CD4-positive, alpha-beta T cell treated with Interferon gamma for 1 hour (primary cell): ENCODE measurements around the gene UNCX.

ENCODE experiments used
- DNase-seq: peaks from one replicate; pipeline ENCODE4 v3.0.0-alpha.2; 2020

Gene UNCX

DNA sequence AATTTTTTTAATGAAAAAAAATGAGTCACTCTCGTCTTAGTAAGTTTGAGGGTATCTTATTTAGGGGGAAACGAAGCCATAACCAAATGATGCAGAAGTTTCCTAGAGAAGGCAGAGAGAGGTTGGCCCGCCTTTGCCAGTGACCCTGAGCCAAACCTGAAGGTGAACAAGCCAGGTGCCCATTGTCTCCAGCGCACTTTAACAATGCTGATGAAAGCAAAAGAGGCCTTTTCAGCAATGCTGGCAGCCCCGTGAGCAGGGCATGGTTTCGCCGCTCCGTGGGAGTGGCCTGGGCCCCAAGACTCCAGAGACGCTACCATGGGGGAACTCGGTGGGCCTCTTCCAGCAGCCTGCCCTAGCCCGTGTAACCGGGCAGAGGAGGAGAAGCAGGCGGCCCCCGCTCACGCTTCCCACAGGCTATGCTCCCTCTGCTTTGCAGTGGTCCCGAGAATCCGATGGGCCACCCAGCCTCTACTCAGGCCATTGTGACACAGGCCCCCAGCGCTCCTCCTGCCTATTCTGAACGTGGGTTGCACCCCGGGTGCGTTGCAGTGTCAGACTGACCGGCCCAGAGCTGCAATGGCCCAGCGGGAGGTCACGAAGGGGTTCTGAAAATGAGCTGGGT, 14.0 kb upstream of the UNCX start:
- DNase-seq: no peak

DNA sequence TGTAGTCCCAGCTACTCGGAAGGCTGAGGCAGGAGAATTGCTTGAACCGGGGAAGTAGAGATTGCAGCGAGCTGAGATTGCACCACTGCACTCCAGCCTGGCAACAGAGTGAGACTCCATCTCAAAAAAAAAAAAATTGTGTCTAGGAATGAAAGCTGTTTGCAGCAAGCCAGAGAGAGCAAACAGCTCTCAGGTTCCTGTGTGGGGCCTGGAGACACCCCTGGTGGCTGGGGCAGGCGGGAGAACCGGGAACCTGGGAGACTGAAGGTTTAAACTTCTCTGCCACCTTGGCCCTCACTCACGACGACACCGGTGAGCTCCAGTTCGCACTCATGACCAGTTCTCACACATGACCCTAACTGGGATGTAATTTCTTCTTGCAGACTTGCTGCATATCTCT, 13.2 kb upstream of the UNCX start:
- no peak for DNase-seq

DNA sequence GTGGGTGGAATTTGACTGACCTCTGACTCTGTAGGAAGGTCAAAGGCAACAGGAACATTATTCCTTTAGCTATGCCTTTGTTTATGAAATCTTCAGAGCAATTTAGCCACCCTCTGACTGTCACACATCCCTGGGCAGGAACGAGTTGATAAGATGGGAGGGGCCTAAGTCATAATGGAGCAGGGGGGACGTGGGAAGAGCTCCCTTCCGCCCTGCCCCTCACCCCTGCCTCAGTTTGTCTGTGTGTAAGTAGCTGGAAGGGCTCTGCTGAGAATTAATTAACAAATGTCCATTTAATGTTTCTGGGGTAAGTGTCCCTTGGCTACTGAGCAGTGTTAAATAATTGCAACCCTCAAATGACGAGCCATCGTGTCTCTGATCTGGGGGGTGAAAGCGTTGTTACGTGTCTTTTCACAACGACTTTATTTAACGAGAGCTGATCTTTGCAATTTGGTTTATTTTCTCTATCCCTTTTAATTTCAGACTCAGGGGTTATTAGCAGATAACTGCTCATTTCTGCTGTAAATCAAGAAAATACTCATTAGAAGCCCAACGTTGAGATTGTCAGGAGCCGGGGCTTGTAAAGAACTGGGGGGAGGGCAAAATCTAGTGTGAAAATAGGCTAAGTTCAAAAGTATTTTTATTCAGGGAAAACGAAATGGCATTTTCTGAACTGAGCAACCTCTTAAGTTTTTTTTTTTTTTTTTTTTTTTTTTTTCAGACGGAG, 12.5 kb upstream of the UNCX start:
- DNase-seq: no peak

DNA sequence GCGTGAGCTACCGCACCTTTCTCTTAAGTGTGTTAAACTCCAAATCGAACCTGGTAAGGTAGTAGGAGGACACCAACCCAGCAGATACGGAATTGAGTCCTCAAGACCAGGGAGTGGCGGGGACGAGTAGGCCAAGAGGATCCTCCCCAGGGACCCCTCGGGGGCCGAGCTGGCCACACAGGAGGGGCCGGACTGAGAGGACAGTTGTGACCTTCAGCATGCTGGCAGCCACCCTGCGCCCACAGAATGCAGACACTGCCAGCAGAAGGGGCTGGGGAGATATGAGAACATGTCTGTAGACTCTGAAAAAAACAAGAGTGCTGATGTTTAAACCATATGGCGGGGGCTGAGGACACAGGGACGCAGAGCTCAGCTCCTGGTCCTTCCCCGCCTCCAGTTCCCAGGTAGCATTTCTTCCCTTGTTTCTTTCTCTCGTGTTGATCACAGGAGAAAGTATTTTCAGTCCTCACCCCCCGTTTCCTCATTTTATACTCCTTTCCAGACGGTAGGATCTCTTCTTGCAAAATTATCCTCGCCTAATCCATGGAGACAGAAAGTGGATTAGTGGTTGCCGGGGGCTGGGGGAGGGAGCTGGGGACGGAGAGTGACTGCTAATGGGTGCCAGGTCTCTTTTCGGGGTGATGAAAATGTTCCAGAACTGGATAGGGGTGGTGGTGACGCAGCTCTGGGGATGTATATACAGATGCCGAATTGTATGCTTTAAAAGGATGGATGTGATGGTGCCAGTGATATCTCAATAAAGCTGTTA, 11.5 kb upstream of the UNCX start:
- DNase-seq: no peak

DNA sequence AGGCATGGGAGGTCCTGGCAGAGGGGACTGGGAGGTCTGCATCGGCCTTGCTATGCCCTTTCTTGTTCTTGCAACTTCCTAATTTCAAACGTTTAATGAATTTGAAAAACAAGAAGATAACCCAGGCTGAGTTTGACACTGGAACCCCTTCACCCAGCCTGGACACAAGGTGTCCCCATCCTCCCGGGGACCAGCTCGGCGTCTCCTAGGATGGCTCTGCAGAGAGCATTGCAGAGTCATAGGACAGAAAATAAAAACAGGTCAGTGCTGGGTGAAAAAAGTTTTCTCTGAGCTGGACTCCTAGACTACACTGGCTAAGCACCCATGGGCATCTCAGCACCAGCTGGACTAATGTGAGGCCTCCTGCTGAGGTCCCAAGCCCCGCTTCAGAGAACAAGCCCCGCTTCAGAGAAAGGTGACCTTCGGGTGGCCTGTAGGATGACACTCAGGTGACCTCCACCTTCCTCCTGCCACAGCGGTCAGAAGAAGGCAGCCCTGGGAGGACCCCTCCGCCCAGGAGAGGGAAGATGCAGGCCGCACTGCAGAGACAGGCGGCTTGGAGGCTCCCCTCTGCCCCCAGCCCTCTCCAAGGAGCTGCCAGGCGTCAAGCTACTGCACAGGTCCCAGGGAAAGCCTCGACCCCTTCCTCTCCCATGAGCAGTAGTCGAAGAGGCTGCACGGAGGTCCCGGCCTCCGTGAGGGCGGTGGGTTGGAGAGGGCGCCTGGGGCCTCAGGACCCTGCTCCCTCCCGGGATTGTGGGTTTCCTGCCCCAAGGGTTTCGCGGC, 9.3 kb upstream of the UNCX start:
- no peak for DNase-seq

DNA sequence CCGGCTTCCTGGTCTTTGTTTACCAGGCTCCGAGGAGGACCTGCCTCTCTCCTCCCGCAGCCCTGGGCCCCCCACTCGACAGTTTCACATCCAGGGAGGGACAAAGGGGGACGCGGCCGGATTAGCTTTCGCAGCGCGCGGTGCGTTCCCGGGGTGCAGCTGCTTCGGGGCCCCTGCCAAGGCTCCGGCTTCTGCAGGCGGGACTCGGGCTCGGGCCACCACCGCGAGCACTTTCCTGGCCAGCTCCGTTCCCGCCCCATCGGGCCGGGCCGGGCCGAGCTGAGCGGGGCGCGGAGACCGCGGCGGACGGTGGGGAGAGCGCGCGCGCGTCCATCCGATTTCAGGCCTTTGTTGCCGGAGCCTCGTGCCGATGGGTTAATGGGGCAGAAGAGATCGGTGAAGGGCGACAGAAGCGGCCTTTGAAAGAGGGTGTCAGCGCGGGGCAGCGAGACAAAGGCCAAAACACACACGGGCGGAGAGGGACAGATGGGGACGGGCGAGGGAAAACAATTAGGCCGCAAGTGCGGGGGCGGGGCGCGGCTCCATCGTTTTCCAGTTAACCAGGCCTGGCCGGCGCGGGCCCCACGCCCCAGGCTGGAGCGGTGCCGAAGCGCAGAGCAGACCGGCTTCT, 8.5 kb upstream of the UNCX start:
- DNase-seq: no peak

DNA sequence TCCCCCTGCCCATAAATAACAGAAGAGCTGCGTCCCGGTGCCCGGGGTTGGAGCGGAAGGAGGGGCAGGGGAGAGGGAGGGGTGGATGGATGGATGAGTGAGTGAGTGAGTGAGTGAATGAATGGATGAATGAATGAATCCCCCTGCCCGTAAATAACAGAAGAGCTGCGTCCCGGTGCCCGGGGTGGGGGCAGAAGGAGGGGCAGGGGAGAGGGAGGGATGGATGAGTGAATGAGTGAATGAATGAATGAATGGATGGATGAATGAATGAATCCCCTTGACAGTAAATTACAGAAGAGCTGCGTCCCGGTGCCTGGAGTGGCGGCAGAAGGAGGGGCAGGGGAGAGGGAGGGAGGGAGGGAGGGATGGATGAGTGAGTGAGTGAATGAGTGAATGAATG, 7.6 kb upstream of the UNCX start:
- no peak for DNase-seq

DNA sequence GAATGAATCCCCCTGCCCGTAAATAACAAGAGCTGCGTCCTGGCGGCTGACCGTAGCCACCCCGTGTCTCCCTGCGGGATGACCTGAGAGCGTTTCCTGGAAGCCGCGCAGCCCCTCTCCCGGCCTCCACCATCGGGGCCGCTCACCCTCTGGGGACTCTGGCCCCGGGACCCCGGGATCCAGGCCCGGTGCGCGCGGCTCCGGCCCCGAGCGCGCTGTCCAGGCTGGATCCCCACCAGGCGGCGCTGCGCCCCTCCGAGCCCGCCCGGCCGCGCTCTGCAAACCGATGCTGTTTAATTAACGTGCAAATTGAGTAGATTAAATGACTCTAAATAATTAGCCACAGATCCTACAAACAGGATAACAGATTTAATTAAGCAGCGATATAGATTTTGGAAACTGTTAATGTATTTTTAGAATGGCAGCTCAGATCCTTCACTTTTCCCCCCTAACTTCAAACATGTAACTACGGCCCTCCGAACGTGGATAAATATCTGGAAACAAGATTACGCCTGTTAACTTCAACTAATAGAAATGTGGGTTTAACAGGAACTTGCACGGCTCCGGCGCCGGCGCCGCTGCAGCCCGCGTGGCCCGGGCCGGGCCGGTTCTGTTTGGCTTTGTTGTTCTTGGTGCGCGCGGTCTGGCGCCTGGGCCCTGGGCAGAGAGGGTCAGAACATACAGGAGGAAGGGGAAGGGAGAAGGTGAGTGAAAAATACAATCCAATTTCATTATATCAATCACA, 7.1 kb upstream of the UNCX start:
- DNase-seq: no peak

DNA sequence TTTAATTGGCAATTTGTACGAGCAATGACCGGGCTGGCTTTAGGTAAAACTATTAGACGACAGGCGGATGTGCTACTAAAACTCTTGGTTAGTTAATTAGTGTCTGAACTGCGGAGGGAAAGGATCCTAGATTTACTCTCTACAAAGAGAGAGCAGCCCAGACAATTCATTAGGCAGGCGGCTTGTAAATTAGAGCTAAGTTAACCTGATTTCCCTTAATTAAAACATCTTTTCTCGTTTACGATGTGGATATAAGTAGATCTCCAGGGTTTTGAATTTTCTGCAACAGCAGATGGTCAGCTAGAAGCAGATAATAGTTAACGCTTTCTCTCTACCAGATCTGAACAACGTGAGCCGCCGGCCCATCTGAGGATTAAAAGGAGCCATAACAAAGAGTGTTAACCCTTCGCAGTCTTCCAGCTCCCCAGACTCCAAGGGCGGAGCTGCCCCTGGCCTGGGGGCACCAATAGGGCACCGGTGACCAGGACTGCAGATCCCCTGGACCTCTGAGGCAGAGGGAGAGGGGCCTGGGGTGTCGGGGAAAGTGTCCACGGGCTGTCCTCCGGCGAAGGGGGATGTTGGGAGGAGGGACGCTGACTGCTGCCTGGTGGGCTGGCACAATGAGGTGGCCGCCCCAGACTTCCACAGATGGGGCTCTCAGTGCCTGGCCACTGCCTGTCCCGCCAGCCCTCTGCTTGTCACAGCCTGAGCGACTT, 6.3 kb upstream of the UNCX start:
- no peak for DNase-seq

DNA sequence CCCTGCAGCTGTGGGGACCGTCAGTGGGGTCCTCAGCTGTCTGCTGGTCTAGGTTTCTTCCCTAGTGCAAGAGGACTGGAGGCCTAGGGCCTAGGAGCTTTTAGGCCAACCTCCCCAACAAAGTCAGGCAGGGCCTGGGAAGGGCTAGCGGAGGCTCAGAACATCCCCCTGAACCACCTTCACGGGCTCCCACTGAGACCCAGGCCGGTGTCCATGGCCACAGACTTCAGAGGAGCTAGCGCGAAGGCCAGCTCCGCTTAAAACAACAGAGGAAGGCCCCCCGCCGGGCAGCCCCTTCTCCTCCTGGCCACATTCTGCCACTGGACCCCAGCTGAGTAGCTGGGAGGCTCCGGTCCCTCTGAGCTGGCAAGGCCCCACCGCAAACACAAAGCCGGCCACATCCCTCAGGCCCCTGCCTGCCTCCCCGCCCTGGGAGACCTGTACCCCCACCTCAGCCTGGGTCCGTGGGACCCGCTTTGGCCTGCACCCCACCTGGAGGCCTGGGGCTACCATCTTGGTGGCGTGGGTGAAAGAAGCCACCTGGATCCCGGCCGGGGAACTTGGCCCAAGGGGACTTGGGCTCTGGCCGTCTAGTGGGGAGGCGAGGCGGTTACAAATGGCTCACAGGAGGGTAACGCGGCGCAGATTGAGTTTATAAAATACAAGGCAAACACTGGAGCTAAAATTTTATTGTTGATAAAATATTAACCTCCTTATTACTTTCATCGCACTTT, 5.4 kb upstream of the UNCX start:
- DNase-seq: no peak

DNA sequence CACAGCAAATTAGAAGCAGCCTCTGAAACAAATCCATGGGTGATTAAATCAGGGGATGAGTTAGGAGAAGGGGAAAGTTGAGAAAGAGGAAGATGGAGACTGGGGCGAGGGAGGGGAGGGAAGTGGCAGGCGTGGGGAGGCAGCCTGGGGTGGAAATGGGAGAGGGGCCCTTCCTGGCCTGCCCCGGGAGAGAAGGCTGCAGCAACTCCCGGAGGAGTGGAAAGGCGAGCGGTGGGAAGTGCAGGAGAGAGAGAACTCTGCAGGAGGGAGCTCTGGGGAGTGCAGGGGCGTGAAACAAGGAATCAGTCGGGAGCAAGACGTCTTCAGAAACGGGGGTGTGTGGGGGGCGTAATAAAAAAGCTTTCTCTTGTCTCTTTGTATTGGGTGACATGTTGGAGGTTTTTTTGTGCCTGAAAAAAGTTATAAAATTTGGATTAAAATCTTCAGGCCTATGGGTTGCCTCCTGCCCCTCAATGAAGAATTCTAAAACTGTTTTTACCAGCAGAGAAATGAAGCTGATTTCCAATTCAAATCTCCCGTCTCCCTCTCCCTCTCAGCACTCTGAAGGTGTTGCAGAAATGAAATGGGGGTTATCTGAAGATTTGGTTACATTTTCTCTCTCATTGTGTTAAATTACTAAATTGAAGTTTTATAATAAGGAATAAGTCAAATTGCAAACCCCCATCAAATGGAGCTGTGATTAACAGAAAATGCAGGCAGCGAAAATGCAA, 4.7 kb upstream of the UNCX start:
- DNase-seq: no peak

DNA sequence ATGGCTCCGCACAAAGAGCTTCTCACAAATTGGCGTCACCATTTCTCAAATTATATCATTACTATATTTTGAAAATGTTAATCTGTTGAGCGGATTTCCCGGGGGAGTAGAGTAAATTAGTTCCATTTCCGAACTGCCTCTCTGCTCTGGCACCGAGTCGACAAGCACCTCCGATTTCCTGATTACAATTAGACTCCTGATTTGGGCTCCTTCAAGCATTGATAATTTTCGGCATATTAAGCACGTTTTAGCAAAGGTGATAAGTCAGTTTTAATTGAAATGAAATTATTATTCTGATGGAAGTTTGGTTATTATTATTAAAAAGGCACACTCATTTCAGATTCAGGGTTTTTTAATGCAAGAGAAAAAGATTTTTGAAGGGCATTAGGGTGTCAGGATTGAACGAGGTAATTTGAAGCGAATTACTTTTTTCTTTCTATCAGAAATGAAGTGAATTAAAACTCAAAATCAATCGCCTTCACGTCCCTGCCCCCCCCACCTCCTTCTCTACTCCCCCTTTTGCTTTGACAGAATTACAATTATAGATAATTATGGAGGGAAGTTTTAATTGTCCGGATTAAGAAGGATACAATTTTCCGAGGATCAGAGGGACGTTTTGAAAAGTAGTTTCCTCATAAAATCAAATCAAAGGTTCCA, 4.0 kb upstream of the UNCX start:
- DNase-seq: no peak

DNA sequence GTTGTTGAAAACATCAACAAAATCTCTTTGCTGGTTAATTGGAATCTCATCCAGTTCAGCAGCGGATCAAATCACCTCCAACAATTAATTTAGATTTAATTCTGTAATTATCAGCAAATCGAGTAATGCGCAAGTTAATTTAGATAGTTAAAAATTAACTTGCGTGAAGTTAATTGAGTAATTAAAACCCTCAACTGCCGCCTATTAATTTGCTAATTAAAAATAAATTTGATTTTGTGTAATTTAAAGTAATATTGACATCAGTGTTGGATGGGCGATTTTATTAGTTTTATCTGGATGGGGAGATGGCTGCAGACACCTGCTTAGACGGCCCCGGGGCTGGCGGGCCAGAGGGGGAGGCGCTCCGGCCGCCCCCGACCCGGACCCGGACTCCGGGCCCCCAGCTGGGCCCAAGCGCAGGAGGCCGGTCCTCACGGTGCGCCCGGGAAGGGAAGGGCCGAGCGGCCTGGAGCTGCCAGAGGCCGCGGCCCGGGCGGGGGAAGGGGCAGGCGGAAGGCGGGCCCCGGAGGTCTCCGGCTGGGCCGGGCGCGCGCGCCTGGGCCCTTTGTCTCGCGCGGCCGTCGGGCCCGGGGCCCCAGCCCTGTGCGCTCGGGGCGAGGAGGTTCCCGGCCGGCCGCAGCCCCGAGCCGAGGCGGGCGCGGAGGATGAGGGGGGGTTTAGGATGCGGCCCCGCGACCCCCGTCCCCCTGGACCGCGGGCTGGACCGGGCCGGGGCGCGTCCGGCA, 3.3 kb upstream of the UNCX start:
- no peak for DNase-seq

DNA sequence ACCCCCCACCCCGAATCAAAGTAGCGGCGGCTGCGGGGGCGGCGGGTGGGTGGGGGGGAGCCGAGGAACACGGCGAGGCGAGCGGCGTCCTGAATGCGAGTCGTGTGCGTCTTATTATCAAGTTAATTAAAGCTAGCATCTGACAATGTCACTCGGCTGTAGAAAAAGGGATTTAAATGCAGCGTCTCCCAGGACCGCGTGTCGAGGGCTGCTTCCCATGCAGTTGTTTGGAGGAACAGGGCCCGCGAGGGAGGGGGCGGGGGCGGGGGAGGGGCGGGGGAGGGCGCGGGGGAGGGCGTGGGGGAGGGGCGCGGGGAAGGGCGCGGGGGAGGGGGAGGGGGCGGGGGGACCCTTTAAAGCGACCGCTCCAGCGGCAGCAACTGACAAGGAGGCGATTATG, 2.7 kb upstream of the UNCX start:
- no peak for DNase-seq

DNA sequence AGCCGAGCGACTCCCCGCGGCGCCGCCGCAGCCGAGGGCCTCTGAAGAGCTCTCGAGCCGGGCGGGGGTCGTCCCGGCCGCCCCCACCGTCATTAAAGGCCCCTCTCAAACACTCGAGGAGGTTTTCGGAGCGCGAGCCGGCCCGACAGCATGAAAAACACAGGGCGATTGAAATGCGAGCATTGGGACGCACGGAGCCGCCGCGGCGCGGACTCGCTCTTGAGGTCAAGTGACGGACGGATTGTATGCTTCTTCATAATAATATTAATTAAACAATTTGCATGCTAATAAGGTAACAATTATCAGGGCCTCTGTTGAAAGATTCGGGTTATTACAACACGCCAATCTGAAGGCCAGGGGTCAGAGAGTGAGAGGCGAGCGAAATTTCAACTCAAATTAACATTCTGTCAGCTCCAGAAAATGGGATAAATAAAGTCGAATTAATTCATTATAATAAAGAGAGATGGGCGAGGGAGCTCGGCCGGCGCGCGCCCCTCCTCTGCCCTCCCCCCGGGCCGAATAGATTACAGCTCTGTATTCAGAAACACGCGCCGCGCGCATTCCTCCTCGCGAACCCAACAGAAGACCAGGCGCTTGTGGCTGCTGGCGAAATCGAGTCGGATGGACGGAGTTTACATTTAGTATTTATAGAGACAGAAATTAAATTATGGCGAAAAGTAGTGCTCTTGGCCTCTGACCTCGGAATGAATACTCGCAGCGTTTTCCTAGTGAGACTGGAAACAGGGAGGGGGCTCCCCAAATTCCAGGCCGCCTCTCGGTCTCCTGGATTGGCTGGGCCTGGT, 2.1 kb upstream of the UNCX start:
- DNase-seq: no peak

DNA sequence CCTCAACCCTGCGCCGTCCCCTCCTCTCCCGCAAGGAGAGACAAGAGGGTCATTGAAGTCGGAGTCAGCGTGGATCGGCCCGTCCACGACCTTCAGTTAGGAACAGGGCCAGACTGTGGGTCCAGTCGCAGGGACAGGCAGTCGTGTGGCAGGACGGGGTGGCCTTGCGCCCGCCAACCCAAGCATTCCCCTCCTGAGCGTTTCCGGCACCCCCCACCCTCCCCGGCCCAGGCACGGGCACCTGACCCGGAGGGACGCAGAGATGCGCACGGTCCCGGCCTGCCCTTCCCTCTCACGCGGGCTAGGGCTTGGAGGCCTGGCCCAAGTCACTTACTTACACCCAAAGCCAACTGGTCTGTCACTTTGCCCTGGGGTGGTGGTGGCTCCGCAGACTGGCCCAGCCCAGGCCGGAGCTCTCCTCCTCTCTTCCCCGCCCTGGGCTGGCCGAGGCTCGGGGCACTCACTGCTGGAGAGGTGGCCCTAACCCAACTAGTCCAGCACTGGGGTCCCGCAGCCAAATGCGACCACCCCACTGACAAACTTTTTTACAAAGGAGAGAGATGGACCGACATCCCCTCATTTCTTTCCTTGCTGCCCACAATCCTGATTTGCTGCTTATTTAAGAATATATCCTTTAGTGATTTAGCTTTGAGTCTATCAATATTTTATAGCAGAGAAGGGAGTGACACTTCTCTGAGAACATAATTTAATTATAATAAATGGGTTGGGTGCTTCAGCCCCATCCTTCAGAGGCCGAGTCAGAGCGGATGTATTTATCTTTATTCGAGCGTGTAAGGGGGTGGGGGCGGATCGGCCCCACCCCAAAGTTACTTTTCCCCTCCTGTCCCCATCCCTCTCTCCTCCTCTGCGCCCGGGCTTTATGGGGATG, 1.2 kb upstream of the UNCX start:
- no peak for DNase-seq

DNA sequence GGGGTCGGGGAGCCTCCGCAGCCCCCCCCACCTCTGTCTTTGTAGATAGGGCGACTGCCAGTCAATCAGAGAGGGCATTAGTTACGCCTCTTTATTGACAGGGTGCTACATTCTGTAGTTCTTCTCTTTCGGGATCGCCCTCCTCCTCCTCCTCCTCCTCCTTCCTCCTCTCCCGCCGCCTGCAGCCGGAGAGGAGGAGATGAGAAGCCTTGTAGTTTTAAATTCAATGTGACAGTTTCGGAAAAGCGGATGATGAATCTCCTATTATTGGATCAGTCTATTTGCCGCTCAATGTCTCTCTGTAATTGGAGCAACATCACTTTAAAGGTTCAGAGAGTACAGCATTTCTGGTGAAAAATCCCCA, 587 bp upstream of the UNCX start:
- DNase-seq: no peak
